Testis (tissue), 3 donors: Measurements from ENCODE around the gene KLHL28. TPM values are rescaled to one million over a fixed set of nuclear protein-coding genes. Genes with fewer than 3 reads are reported as not detected.
"Not testable (repeated sequence)": the region's sequence is repeated elsewhere in the genome, so short reads cannot be mapped to it uniquely, and the experiment has no call there.

Experiments
- DNase-seq: peaks from one replicate; pipeline ENCODE4 v3.0.0-alpha.2; 2019
- H3K27ac ChIP-seq, 2 donors: fragments of 200-600 bp; sonication (generic); one replicate each; pipeline ENCODE4 v1.5.1; 2019
- H3K27me3 ChIP-seq: fragments of 200-600 bp; sonication (generic); one replicate; pipeline ENCODE4 v1.5.1; 2019
- H3K36me3 ChIP-seq: fragments of 200-600 bp; sonication (generic); one replicate; pipeline ENCODE4 v1.5.1; 2017; ENCODE audit warnings: low read depth; ENCODE audit errors: missing control alignments
- H3K4me1 ChIP-seq: fragments of 200-600 bp; sonication (generic); one replicate; pipeline ENCODE4 v1.5.1; 2019
- H3K4me3 ChIP-seq, 2 donors: fragments of 200-600 bp; sonication (generic); one replicate each; pipeline ENCODE4 v1.5.1; 2017 to 2019
- H3K9me3 ChIP-seq: fragments of 200-600 bp; sonication (generic); one replicate; pipeline ENCODE4 v1.5.1; 2017
- POLR2A ChIP-seq: fragments of 450-650 bp; IDR thresholded peaks from one replicate; pipeline ENCODE4 v1.6.1; 2017; ENCODE audit warnings: antibody characterized with exemption, mild to moderate bottlenecking, moderate library complexity
- WGBS, 2 donors: methylation state at CpG; one replicate each; pipeline ENCODE4 v1.1.5; 2018; 5-methylcytosine and 5-hydroxymethylcytosine counted together
- intact Hi-C: fragments of 100-400 bp; cut with DNase I; formaldehyde crosslinking; loops from one replicate; pipeline ENCODE4 v1.15.1; 2023; ENCODE audit warnings: low total_unique reads
- polyA plus RNA-seq: library from polyadenylated mRNA; stranded (reverse); fragments of 350-450 nt; fragmentation: Illumina TruSeq; extraction: RNeasy Lipid Tissue Mini Kit (QIAGEN cat#74804); gene quantifications from one replicate; pipeline ENCODE4 v1.2.3, GENCODE V29; 2014; ENCODE audit warnings: low read depth, low replicate concordance; ENCODE audit not compliant: insufficient read depth
- total RNA-seq, 2 donors: library from RNA; depleted of rRNA; stranded (reverse); fragments of >200 nt; gene quantifications; one replicate each; pipeline ENCODE4 v1.2.3, GENCODE V29; 2016
- TF ChIP-seq, protein P1 (sequence below), 3 experiments: fragments of 450-650 bp in 2 of 3; fragments of 200-600 bp in 1 of 3; sonication (generic) in 1 of 3; IDR thresholded peaks; one replicate each; pipeline ENCODE4 v1.5.1; 2016 to 2019; ENCODE audit warnings: antibody characterized with exemption in 3 of 3, mild to moderate bottlenecking in 2 of 3, moderate library complexity in 1 of 3

Gene KLHL28
- total and polyA plus RNA-seq, 3 donors from 2014 or later = 9.7 to 15.4 (median 11.4) TPM

DNA sequence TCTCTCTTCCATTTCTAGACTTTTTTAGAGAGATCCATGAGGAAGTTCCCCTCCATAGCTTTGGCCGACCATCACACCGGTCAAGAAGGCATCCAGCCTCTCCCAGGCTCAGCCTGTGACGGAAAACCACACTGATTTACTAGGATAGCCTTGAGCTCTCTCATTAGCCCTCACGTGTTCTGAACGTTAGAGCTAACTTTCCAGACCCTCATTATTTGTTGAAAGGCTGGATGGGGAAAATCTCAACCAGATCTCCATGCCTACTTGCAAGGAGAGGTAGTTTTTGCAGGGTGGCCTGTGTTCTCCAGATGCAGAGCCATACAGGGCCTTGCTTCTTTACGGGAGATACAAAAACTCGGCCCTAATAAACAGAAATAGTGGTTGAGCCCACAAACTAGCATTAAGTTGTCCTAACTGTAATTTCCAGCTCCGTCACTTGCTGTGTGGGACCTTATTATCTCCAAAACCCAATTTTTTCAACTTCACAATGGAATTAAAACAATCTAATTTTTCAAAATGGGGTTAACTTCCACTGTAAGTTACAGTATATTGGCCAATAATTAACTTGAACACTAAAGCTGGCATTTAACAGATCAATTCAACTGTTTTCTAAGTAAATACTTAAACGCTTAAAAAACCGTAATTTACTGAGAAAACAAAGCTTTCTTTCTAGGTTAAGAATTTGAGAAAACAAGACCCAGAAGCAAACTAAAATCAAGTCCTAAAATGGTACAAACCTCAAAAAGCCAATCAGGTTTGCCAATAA is 65.3 kb downstream of the KLHL28 start:
- WGBS, 2 donors = 57 to 62% methylated on average over 10 of the region's 10 CpGs
- Histone ChIP-seq H3K4me3 (peak overlapping the region; percentile 27 to 97), H3K36me3 (no peaks in the 10 kb centered on the region), H3K4me1 (no peaks in the 10 kb centered on the region), H3K27ac (peak overlapping the region; percentile 99 to 100), H3K27me3 (no peaks in the 10 kb centered on the region), H3K9me3 (no peaks in the 10 kb centered on the region)
- no peak for TF ChIP-seq POLR2A
- TF ChIP-seq, protein P1, sequence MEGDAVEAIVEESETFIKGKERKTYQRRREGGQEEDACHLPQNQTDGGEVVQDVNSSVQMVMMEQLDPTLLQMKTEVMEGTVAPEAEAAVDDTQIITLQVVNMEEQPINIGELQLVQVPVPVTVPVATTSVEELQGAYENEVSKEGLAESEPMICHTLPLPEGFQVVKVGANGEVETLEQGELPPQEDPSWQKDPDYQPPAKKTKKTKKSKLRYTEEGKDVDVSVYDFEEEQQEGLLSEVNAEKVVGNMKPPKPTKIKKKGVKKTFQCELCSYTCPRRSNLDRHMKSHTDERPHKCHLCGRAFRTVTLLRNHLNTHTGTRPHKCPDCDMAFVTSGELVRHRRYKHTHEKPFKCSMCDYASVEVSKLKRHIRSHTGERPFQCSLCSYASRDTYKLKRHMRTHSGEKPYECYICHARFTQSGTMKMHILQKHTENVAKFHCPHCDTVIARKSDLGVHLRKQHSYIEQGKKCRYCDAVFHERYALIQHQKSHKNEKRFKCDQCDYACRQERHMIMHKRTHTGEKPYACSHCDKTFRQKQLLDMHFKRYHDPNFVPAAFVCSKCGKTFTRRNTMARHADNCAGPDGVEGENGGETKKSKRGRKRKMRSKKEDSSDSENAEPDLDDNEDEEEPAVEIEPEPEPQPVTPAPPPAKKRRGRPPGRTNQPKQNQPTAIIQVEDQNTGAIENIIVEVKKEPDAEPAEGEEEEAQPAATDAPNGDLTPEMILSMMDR (IDR thresholded peaks at IDR 0.05) = no peak
- intact Hi-C loops = loop anchor here (5.0 kb wide), 1 partner anchor 356 kb away; the partner anchor contains the start of gene MIS18BP1
- DNase-seq = no peak

DNA sequence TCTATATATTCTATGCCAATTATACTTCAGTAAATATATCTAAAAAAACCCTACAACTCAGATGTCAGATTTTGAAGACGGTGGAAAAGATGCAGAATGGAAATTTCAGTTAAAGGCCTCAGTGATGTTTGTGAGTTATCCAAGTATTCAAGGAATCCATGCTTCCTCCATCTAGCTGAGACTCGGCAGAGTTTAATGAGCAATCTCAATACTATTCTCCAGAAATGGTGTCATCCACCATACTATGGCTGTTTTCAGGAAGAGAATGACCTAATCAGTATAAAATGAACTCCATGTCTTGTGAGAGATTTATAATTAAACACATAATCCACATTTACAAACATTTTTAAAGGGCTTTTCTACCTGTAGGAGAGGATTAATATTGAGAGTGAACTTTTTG is 66.0 kb downstream of the KLHL28 start:
- Histone ChIP-seq H3K27me3 (no peaks in the 10 kb centered on the region), H3K36me3 (no peaks in the 10 kb centered on the region), H3K4me1 (no peaks in the 10 kb centered on the region), H3K9me3 (no peaks in the 10 kb centered on the region), H3K4me3 (no peak overlapping the region), H3K27ac (no peak overlapping the region)
- intact Hi-C loops = loop anchor here (5.0 kb wide), 1 partner anchor 357 kb away; the partner anchor contains the start of gene MIS18BP1
- 69 to 70% methylated on average over 2 of the region's 2 CpGs for WGBS, 2 donors
- no peak for TF ChIP-seq POLR2A
- TF ChIP-seq, protein P1 (IDR thresholded peaks at IDR 0.05) = no peak
- no peak for DNase-seq

DNA sequence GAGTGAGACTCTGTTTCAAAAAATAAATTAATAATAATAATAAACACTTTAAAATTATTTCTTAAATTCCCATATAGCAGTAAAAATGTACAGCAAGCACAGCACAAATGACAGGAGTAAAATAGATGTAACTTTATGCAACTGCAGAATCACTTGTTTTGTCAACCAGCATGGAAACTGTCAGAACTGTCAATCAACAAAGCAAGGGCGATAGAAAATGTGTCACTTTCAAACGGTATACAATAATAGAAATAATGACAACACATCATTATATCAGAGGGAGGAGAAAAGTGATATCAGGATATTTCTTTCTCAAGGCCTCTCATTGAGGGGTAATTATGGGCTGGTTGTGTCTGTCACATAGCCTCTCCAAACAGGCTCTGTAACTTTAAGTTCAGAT is 68.2 kb downstream of the KLHL28 start:
- Histone ChIP-seq H3K4me1 (no peaks in the 10 kb centered on the region), H3K27ac (no peak overlapping the region), H3K4me3 (no peak overlapping the region), H3K9me3 (no peaks in the 10 kb centered on the region), H3K27me3 (no peaks in the 10 kb centered on the region), H3K36me3 (no peaks in the 10 kb centered on the region)
- WGBS, 2 donors = 59 to 60% methylated on average over 2 of the region's 2 CpGs
- TF ChIP-seq, protein P1 (IDR thresholded peaks at IDR 0.05) = no peak
- TF ChIP-seq POLR2A = no peak
- intact Hi-C loops = no loop called here
- no peak for DNase-seq

DNA sequence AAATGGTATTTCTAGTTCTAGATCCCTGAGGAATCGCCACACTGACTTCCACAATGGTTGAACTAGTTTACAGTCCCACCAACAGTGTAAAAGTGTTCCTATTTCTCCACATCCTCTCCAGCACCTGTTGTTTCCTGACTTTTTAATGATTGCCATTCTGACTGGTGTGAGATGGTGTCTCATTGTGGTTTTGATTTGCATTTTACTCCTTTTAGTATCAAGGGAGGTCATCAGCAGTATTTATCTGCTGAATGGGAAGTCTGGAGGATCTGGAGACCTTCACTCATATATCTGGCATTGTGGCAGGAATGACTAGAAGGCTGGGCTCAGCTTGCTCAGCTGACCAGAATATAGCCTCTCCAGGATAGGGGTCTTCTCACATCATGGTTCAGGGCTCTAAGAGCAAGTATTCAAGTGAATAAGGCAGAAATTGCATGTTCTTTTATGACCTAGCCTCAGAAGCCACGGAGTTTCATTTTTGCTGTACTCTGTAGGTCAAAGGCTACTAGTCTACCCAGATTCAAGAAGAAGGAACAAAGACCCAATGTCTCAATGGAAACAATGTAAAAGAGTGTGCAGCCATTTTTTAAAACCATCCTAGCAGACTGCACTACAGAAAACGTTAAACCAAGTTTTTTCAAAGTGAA is 69.9 kb downstream of the KLHL28 start:
- H3K27ac ChIP-seq, H3K4me1 ChIP-seq: not testable (repeated sequence)

DNA sequence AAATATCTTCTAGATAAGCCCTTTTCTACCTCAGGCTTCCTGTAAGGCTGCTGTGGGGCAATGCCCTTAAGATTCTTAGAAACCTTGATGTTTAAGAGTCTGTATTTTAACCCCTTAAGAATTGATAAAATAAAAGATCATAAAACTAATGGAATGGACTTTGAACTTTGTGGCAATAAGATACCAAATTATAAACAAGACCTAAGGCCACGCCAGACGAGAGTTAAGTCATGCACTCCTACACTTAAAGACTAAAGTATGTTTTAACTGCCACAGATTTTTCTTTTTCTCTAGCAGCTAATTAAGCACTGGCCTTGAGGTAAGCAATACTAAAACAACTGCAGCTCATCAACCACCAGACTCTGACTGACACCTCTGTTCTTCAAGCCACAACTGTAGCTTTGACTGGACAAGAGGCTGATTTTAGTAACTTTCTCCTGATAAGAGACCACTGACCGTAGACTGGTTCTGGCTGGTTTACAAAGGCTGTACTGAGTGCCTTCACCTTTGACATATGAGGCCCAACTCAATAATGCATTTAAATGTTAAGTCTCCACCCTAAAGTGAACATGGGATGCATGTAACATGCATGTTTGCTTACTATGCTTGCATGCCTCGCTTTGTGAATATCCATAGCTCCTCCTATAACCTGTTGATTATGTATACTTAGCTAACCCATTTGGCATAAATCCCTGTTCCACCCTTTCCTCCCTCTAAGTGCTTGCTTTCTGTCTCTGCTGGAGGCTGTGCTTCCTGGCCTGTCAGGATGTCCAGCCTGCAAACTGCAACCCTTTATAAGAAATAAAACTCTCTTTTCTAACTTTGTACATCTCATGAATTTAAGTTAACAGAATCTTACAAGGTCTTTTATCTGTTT is 71.9 kb downstream of the KLHL28 start:
- peak; percentile 29 for DNase-seq
- Histone ChIP-seq H3K27ac (no peak overlapping the region), H3K4me3 (no peak overlapping the region), H3K27me3 (no peaks in the 10 kb centered on the region), H3K9me3 (no peaks in the 10 kb centered on the region), H3K4me1 (no peaks in the 10 kb centered on the region), H3K36me3 (no peaks in the 10 kb centered on the region)
- intact Hi-C loops = no loop called here
- 61 to 66% methylated on average over 4 of the region's 4 CpGs for WGBS, 2 donors
- no peak for TF ChIP-seq POLR2A
- TF ChIP-seq, protein P1 (IDR thresholded peaks at IDR 0.05) = no peak

More for the DNA sequence above, 69.9 kb downstream of the KLHL28 start:
- DNase-seq, H3K36me3 ChIP-seq, H3K9me3 ChIP-seq, H3K27me3 ChIP-seq, intact Hi-C loops, H3K4me3 ChIP-seq: not testable (repeated sequence)
- 35 to 45% methylated on average over 2 of the region's 3 CpGs for WGBS, 2 donors
